Suppressor macrophage treated with lipopolysaccharide for 4 hours (primary cell): Measurements from ENCODE around the gene SH3RF3.
A peak's percentile ranks its signal among the peaks of the same experiment; 100 is the strongest.

ENCODE experiments used
- DNase-seq: peaks from one replicate; pipeline ENCODE4 v3.0.0-alpha.2; 2020

Gene SH3RF3

DNA sequence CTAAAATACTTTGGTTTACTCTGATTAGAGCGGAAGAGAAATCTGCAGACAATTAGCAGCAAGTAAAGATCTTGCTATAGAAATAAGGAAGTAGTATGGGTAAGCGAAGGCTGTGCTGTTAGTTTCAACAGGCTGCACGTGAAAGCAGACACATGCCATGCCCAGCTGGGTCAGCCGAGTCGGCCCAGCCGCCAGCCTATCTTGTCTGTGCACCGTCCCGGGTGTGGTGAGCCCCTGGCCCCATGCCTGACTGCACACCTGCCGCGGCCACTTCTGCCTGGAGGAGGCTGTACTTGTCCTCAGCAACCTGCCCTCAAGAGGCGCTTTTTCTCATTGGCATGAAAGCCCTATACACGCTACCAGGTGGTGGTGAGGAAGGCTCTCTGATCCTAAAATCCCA, 299.3 kb downstream of the SH3RF3 start:
- no peak for DNase-seq

DNA sequence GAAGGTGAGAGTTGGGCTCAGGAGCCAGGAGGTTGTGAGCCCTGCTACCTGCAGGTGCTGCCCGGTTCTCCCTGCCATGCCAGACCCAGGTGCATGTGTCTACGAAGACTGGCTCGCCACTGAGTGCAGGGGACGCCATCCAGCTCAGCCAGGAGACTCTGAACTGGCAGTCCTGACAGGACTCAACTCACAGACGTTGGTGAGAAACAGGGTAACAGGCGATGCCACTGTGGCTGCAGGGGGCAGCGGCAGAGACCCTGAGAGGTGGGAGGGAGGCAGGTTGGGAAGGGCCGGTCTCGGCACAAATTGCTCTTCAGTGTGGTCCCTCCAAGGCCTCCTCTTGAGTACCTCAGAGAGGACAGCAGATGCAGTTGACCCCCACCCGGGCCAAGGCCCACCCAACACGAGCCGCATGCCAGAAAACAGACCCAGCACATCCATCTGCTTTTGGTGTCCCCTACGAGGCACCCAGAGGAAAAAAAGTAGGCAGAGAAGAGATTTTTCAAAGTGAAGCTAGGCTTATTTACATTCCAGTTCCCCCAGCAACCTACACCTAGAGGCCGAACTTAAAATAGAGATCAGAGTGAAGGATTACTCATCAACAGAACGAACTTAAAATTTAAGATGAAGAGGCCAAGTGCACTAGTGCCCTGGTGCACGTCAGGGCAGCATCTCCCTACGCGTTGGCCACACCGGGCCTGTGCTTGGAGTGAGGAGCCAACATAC, 300.0 kb downstream of the SH3RF3 start:
- no peak for DNase-seq

GRCh38 chr2:109429567-109430328, 300.7 kb downstream of the SH3RF3 start:
- no peak for DNase-seq

- DNase-seq, result no peak
These were observed 301.3 kb downstream of the SH3RF3 start for GRCh38 chr2:109430329-109430636.

DNA sequence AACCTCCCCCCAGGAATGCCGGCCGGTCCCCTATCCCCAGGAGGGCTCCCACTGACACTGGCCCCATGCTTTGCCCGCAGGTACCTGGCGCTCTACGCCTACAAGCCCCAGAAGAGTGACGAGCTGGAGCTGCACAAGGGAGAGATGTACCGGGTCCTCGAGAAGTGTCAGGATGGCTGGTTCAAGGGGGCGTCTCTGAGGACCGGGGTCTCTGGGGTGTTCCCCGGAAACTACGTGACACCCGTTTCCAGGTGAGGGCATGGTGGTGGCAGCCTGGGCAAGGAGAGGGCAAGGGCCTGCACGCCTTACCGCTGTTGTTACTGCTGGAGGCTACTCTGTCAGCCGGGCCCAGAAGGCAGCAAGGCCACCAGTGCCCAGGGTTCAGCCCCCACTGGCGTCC, 303.4 kb downstream of the SH3RF3 start:
- DNase-seq, result no peak

GRCh38 chr2:109433486-109433885, 304.5 kb downstream of the SH3RF3 start:
- DNase-seq, result no peak

GRCh38 chr2:109433926-109434325, 304.9 kb downstream of the SH3RF3 start:
- DNase-seq, result no peak

- no peak for DNase-seq
These were observed 305.3 kb downstream of the SH3RF3 start for GRCh38 chr2:109434351-109434750.

GRCh38 chr2:109435066-109435690, 306.2 kb downstream of the SH3RF3 start:
- no peak for DNase-seq

DNA sequence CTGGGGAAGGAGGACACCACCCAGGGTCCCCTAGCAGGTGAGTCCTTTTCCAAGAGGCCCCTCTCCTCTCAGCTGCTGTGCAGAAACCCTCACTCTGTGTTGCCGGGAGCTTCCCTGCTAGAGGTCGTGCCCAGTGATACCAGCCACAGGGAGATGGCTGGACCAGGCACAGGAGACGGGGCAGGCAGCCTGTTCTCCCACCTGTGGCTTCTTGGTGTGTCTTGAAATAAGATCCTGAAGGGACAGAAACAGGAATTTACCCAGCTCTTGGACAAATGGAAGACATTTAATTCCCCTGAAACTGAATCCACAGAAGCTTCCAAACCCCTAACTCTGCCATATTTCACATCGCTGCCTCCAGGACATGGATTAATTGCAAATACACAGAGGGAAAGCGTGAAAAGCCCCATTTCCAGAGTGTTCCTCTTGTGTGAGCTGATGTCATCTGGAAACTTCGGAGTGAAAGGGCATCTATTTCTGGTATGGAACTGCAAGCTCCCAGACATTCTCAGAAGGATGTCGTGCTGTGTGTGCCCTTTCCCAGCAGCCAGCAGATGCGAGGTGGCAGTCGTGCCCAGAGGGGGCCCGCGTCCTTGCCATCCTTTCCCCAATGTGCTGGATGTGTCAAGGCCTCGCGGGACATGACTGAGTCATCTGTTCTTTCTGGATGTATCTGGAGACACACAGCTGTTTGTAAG, 307.0 kb downstream of the SH3RF3 start:
- DNase-seq, result peak; percentile 3

- DNase-seq, result no peak
These were observed 307.7 kb downstream of the SH3RF3 start for GRCh38 chr2:109436610-109437225.

DNA sequence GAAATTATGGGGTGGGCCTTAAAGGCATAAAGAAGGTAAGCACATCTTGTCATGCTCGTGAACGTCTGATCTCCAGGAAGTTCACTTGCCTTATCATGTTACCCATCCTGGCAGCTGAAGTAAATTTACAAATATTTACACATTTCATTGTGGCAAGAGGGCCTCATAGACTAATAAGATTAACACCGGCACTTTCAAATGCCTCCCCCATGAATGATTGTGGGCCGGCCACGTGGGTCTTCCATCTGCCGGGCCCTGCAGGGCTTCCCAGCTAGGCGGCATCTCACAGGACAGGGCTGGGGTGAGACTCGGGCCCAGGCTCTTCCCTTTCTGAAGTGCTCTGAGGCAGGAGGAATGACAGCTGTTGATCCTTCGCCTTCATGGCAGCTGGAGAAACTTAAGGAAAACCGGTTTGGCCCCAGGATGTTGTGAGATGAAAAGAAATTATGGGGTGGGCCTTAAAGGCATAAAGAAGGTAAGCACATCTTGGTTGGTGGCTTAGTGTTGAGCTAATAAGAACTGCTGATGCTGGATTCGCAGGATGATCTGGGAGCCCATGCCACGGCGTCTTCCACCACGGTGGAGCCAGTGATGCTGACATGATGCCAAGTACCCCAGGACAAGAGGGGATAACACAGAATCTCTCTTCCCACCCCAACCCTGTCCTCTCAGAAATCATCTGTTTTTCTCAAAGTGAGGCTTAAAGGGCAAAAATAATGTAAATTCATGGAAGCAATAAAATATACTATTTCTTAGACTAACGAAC, 308.5 kb downstream of the SH3RF3 start:
- DNase-seq, result no peak

GRCh38 chr2:109438146-109438545, 309.1 kb downstream of the SH3RF3 start:
- no peak for DNase-seq

DNA sequence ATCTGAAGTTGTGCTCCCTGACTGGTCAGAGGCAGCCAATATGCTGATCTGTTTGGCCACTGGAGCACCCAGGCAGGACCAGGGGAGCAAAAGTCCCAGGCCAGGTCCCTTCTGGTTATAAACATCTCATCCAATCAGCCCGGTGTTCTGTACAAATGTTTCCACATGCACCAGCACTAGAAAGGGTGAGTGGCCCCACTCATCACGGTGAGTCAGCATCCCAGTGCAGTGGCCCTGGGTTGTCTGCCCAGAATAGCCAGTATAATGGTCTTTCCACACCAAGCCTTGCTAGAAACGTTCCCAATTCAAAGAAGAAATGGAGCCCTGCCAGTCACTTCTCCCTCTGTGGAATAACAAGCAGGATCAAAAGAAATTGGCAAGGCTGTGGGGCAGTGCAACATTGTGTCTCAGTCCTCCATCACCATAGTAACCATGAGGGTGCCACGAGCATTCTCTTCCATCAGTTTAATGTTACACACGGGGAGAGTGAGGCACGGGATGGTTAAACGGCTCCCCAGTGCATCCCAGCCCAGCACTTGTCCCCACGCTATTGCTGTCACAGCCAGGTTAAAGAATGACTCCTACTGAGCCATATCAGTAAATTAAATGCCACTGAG, 309.9 kb downstream of the SH3RF3 start:
- peak; percentile 33 for DNase-seq

DNA sequence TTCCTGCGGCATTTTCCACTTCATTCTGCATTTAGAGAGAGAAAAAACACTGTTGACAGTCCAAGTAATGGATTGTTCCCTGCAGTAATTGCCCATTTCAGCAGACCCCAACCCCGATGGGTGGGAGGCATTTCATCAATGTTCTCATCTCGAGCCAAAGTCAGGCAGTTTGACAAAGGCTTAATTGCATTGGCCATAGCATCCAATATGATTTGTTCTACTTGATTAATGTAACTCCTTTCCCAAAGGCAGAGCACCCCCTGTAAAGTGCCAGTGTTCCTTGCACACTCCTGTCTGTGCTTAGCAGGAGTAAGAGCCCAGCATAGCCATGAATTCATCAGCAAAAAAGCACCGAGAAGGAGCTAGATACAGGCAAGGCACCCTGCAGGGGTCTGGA, 310.4 kb downstream of the SH3RF3 start:
- DNase-seq, result no peak

- DNase-seq, result peak; percentile 67
These were observed 311.0 kb downstream of the SH3RF3 start for GRCh38 chr2:109439986-109440385.

GRCh38 chr2:109440499-109441156, 311.6 kb downstream of the SH3RF3 start:
- no peak for DNase-seq

GRCh38 chr2:109442715-109443319, 313.8 kb downstream of the SH3RF3 start:
- no peak for DNase-seq

GRCh38 chr2:109444916-109445315, 315.9 kb downstream of the SH3RF3 start:
- no peak for DNase-seq

DNA sequence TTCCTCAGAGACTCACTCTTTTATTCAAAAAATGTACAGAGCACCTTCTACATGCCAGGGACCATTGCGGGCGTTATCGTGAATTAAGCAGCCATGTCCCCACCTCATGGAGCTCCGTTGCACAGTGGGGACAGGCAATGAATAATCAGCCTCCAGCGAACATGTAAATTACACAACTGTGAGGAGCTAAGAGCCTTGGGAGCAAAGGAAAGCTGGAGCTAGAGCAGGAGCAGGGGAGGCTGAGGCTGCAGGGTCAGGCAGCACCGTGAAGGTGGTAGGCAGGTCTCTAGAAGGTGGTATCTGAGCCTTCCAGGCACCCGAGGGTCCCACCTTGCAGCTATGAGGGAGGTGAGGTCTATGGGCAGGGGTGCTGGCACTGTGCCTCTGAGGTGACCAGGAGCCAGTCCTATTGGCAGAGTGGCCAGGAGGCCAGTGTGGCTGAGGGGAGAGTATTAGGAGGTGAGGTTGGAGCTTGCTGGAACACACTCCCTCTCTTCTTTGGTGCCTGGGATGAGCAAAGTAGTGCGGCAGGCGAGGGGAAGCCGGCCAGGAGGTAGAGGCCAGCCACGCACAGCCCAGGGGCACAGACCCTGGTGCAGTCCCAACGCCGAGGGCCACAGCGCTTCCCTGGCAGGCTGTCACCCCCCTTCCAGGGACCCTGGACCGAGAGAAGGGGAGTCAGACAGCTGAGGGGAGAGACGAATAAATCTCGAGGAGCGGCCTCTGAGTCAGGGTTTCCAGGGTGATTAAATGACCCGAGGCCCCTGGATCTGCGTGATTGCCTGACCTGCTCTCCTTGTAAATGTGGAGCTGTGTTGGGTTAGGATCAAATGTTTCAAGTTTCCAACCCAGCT, 317.5 kb downstream of the SH3RF3 start:
- DNase-seq, result no peak
